Astrocyte (in vitro differentiated cells and primary cell): Measurements from ENCODE around the gene HMGB1.

Source experiments
- EZH2 ChIP-seq: IDR thresholded peaks from 2 replicates; pipeline ENCODE4 v1.6.1; 2012; ENCODE audit warnings: mild to moderate bottlenecking, low read length, inconsistent platforms; ENCODE audit not compliant: insufficient read depth
- TF ChIP-seq, protein P1 (sequence below): IDR thresholded peaks from 2 replicates; pipeline ENCODE4 v1.5.1; 2011; ENCODE audit warnings: low read depth, mild to moderate bottlenecking, inconsistent platforms, low read length, moderate library complexity; ENCODE audit not compliant: insufficient read depth

DNA sequence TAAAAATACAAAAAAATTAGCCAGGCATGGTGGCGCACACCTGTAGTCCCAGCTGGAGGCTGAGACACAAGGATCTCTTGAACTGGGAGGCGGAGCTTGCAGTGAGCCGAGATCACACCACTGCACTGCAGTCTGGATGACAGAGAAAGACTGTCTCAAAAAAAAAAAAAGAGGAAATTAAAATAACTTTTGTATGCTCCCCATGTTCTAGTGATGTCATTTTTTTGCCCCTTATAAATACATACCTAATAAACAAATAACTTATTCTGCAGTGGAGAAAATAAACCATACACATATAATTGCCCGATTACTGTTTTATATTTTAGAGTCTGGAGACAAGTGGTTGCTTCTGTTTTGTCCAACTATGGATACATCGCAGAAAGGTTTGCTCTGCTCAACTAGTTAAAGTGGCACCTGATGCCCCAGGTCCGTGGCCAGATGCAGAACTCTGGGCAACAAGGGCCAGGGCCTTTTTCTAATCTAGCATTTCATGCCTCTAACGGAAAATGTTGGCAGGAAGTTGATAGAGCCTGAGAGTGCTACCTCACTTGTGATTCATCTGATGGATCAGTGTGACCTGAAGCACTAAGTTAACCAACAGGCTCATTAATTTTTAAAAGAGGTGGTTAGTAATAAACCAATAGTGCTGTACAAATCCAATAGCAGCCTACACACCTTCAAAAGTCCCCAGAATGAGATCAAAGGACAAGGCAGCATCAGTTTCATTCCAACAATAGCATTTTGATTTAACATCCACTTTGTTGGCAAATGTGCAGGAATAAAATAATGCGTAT lies 24.6 kb downstream of the HMGB1 start:
- TF ChIP-seq, protein P1, sequence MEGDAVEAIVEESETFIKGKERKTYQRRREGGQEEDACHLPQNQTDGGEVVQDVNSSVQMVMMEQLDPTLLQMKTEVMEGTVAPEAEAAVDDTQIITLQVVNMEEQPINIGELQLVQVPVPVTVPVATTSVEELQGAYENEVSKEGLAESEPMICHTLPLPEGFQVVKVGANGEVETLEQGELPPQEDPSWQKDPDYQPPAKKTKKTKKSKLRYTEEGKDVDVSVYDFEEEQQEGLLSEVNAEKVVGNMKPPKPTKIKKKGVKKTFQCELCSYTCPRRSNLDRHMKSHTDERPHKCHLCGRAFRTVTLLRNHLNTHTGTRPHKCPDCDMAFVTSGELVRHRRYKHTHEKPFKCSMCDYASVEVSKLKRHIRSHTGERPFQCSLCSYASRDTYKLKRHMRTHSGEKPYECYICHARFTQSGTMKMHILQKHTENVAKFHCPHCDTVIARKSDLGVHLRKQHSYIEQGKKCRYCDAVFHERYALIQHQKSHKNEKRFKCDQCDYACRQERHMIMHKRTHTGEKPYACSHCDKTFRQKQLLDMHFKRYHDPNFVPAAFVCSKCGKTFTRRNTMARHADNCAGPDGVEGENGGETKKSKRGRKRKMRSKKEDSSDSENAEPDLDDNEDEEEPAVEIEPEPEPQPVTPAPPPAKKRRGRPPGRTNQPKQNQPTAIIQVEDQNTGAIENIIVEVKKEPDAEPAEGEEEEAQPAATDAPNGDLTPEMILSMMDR, result no peak
- TF ChIP-seq EZH2, result no peak
